GM12891 (cell line): ENCODE results near the gene SCAPER.
"Not testable (repeated sequence)": the region's sequence is repeated elsewhere in the genome, so short reads cannot be mapped to it uniquely, and the experiment has no call there.

Source experiments
- DNase-seq: peaks from one replicate; pipeline ENCODE4 v3.0.0; 2011; ENCODE audit warnings: low spot score; ENCODE audit not compliant: insufficient read length
- FAIRE-seq: peaks from 2 replicates; lab custom pipeline; 2011; peaks lifted over from hg19 to GRCh38; lab: Jason Lieb, UNC
- PAX5 ChIP-seq: IDR thresholded peaks from 2 replicates; pipeline ENCODE4 v1.6.1; 2011; ENCODE audit warnings: low read length, moderate library complexity, mild to moderate bottlenecking; ENCODE audit not compliant: insufficient read depth, severe bottlenecking
- POLR2A ChIP-seq: IDR thresholded peaks from 2 replicates; pipeline ENCODE4 v1.6.1; 2011; ENCODE audit warnings: low read depth, low read length, control low read depth
- POLR2AphosphoS5 ChIP-seq: IDR thresholded peaks from 2 replicates; pipeline ENCODE4 v1.6.1; 2011; ENCODE audit warnings: low read depth, low read length, control low read depth
- POU2F2 ChIP-seq: IDR thresholded peaks from 2 replicates; pipeline ENCODE4 v1.6.1; 2011; ENCODE audit warnings: low read depth, mild to moderate bottlenecking, control low read depth, low read length, moderate library complexity
- SPI1 ChIP-seq: IDR thresholded peaks from 2 replicates; pipeline ENCODE4 v1.6.1; 2011; ENCODE audit warnings: low read depth, low read length, control low read depth
- TAF1 ChIP-seq: IDR thresholded peaks from 2 replicates; pipeline ENCODE4 v1.6.1; 2011; ENCODE audit warnings: low read depth, low read length, control low read depth

SCAPER gene

GRCh38 chr15:76837474-76837873, 67.7 kb downstream of the SCAPER start:
- FAIRE-seq (no peak), DNase-seq (no peak)
- TF ChIP-seq POLR2AphosphoS5 (no peak), POU2F2 (no peak), SPI1 (no peak), POLR2A (no peak), PAX5 (no peak), TAF1 (no peak)

GRCh38 chr15:76829939-76830338, 75.2 kb downstream of the SCAPER start:
- TF ChIP-seq SPI1 = no peak
- no peak for TF ChIP-seq POU2F2
- TF ChIP-seq POLR2A = no peak
- TF ChIP-seq POLR2AphosphoS5 = no peak
- TF ChIP-seq PAX5 = no peak
- no peak for TF ChIP-seq TAF1
- FAIRE-seq (no peak), DNase-seq (no peak)

- FAIRE-seq = no peak
- no peak for TF ChIP-seq PAX5
- TF ChIP-seq TAF1 = no peak
- TF ChIP-seq SPI1 = no peak
- TF ChIP-seq POLR2AphosphoS5 = no peak
- no peak for TF ChIP-seq POU2F2
- no peak for TF ChIP-seq POLR2A
- no peak for DNase-seq
These were observed 81.2 kb downstream of the SCAPER start for GRCh38 chr15:76823890-76824289.

- TF ChIP-seq TAF1 = no peak
- TF ChIP-seq POLR2AphosphoS5 = no peak
- no peak for TF ChIP-seq PAX5
- TF ChIP-seq POLR2A = no peak
- TF ChIP-seq POU2F2 = no peak
- TF ChIP-seq SPI1 = no peak
- DNase-seq (no peak), FAIRE-seq (no peak)
These were observed 81.8 kb downstream of the SCAPER start for GRCh38 chr15:76823303-76823702.

GRCh38 chr15:76818926-76819325, 86.2 kb downstream of the SCAPER start:
- not testable (repeated sequence) for FAIRE-seq, DNase-seq

- TF ChIP-seq TAF1 (no peak), POLR2A (no peak), PAX5 (no peak), SPI1 (no peak), POLR2AphosphoS5 (no peak), POU2F2 (no peak)
- peak; percentile 73 for FAIRE-seq
- DNase-seq = no peak
These were observed 89.7 kb downstream of the SCAPER start for GRCh38 chr15:76815421-76815820.

- no peak for FAIRE-seq
- TF ChIP-seq POLR2A = no peak
- no peak for TF ChIP-seq POU2F2
- TF ChIP-seq SPI1 = no peak
- TF ChIP-seq POLR2AphosphoS5 = no peak
- TF ChIP-seq PAX5 = no peak
- no peak for TF ChIP-seq TAF1
- no peak for DNase-seq
These were observed 92.8 kb downstream of the SCAPER start for GRCh38 chr15:76812381-76812780.

- no peak for DNase-seq
- TF ChIP-seq POU2F2 (no peak), POLR2A (no peak), SPI1 (no peak), TAF1 (no peak), PAX5 (no peak), POLR2AphosphoS5 (no peak)
- FAIRE-seq = no peak
These were observed 95.6 kb downstream of the SCAPER start for GRCh38 chr15:76809412-76810103.

- FAIRE-seq = no peak
- TF ChIP-seq SPI1 = no peak
- no peak for DNase-seq
These were observed 102.0 kb downstream of the SCAPER start for GRCh38 chr15:76803049-76803571.

- TF ChIP-seq POLR2A = no peak
- no peak for TF ChIP-seq POLR2AphosphoS5
- no peak for TF ChIP-seq PAX5
- no peak for TF ChIP-seq SPI1
- FAIRE-seq (no peak), DNase-seq (no peak)
These were observed 102.7 kb downstream of the SCAPER start for GRCh38 chr15:76802411-76802810.

- no peak for DNase-seq
- no peak for TF ChIP-seq POU2F2
- TF ChIP-seq SPI1 = no peak
- TF ChIP-seq POLR2A = no peak
- TF ChIP-seq TAF1 = no peak
- no peak for TF ChIP-seq PAX5
- no peak for TF ChIP-seq POLR2AphosphoS5
- FAIRE-seq = peak; percentile 31
These were observed 105.4 kb downstream of the SCAPER start for GRCh38 chr15:76799760-76800159.
